ENCODE data around the gene UQCRC1.

GRCh38 chr3:48573973-48574585 is 35.4 kb downstream of the UQCRC1 start:
- no peak for TF ChIP-seq CTCF (IDR thresholded peaks at IDR 0.05; ENCODE audit: borderline replicate concordance, extremely low read depth, low read length, poor library complexity, severe bottlenecking)
- TF ChIP-seq EZH2 (IDR thresholded peaks at IDR 0.05; ENCODE audit: borderline replicate concordance, low read depth, low read length, severe bottlenecking) = no peak
